CD4-positive, alpha-beta T cell treated with Interferon gamma for 1 hour (primary cell): ENCODE data around the gene GPR183.

Experiments used
- DNase-seq: peaks from one replicate; pipeline ENCODE4 v3.0.0-alpha.2; 2020

The GPR183 gene

GRCh38 chr13:99339230-99339721 lies 32.1 kb upstream of the GPR183 start:
- DNase-seq = no peak

DNA sequence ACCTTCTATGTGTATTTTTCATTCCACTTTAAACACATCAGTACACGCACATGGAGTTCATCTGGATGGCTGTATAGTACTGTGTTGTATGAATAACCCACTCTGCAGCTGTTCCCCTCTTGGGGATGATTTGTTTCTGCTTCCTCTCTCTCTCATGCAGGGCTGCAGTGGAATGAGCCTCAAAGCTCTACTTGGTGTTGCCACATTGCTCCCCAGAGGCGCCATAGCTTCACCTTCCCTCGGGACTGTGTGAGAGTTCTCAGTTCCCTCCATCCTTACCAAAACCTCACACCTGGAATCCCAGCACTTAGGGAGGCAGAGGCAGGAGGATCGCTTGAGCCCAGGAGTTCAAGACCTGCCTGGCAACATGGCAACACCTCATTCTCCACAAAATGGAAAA lies 28.4 kb upstream of the GPR183 start:
- no peak for DNase-seq

GRCh38 chr13:99335087-99335486 lies 27.9 kb upstream of the GPR183 start:
- no peak for DNase-seq

DNA sequence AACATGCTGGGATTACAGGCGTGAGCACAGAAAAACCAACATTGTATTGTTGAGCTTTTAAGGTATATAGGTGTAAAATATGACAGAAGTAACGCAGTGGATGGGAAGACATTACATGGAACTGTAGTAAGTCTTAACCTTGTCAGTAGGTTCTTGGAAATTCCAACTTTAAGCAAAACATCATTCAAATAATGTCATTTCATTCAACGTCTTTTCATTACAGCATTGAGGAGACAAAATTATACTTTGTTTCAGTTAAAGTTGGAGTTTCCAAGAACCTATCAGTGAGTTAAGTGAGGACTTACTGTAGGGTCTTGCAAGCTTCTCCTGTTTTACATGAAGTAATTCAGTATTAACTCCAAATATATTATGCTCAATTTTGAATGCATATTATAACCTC lies 27.0 kb upstream of the GPR183 start:
- DNase-seq = no peak

DNA sequence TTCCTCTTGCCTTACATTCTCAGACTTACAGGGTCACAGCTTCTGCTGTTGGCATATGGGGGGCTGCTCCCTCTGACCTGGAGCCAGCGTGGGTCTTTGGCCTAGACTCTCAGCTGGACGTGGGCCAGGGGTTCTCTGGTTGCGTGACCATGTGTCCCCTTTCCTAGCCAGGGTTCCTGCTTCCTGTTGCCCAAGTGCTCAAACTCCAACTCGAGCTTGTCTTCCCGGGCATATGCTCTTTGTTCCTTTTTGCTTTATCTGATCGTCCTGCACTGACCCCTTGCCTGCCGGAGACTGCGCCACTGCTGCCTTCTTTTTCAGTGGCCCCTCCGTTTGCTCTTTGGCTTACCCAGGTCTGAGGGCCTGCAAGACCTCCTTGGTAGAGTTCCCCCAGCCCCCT lies 25.3 kb upstream of the GPR183 start:
- no peak for DNase-seq

DNA sequence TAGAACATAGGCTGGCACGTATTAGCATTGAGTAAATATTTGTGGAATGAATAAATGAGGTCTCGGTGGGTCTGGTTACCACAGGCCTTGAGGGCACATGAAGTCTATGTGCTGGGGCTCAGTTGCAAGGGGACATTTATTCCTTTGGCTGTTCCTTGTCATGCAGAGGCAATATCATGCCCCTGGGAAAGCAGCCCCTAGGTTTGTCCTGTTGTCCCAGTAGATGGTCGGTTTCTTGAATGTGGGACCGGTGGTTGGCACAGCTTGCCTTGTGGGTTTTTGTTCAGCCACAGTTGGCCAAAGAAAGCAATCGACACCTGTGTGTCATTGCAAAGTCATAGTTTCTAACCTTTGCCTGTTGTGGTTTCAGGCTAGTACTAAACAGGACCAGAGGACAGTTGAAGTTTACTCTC lies 24.7 kb upstream of the GPR183 start:
- DNase-seq = no peak

GRCh38 chr13:99330942-99331341 lies 23.7 kb upstream of the GPR183 start:
- no peak for DNase-seq

DNA sequence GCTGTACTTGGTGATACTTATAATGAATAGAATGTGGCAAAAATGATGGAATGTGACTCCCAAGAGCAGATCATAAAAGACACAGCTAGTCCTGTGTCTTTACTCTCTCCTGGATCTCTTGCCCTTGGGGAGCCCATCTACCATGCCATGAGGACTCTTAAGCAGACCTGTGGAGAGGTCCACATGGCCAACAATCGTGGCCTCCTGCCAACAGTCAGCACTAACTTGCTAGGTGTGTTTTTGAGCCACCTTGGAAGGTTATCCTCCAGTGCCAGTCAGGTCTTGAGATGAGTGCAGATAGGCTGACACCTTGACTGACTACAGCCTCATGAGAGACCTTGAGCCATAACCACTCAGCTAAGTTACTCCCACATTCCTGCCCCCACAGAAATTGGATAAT lies 22.3 kb upstream of the GPR183 start:
- DNase-seq = no peak

DNA sequence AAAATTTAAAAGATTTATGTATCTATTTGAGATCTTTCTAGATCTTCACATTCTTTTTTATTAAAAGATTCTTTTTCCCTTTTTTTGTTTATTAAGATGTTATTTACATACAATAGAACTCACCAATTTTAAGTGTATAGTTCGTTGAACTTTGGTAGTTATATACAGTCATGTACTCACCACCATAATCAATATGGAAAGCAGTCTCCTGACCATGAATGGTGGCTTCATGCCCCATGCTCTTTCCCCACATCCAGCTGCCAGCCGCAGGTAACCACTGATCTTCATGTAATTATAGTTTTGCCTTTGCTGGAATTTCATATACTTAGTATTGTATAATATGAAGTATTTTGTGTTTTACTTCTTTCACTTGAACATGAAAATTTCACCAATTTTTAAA lies 20.6 kb upstream of the GPR183 start:
- no peak for DNase-seq

DNA sequence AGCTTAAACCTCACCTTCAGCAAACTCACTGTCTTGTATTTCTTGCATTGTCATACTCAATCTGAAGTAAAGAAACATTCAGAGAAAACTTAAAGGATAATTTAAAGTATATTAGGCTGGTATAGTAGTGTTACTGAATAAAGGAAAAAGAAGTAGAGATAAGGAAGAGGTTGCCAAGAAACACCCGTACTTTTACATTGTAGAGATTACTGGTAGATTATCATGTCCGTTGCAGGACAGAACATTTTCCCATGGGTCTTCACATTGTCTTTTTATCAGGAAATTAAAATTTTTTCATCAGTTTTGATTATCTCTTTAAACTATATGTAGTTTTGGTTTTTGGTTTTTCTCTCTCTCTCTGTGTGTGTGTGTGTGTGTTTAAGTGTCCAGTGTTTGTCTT lies 19.9 kb upstream of the GPR183 start:
- DNase-seq = no peak

GRCh38 chr13:99326012-99326411 lies 18.8 kb upstream of the GPR183 start:
- DNase-seq = no peak

DNA sequence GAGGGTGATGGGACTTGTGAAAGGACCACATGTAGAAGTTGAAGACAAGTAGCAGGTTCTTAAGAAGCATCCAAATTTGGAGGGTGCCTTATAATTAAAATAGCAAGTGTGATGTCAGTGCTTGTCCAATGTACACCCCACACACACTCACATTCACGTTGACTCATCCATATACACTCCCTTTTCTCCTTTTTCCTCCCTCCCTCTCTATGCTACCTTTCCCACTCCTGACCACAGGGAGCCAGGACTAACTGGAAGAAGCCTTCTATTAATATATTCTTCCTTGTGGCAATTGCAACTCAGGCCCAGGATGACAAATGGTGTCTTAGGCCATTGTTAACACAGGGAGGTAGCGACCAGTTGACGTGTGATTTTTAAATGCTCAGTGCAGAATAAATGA lies 16.3 kb upstream of the GPR183 start:
- no peak for DNase-seq

DNA sequence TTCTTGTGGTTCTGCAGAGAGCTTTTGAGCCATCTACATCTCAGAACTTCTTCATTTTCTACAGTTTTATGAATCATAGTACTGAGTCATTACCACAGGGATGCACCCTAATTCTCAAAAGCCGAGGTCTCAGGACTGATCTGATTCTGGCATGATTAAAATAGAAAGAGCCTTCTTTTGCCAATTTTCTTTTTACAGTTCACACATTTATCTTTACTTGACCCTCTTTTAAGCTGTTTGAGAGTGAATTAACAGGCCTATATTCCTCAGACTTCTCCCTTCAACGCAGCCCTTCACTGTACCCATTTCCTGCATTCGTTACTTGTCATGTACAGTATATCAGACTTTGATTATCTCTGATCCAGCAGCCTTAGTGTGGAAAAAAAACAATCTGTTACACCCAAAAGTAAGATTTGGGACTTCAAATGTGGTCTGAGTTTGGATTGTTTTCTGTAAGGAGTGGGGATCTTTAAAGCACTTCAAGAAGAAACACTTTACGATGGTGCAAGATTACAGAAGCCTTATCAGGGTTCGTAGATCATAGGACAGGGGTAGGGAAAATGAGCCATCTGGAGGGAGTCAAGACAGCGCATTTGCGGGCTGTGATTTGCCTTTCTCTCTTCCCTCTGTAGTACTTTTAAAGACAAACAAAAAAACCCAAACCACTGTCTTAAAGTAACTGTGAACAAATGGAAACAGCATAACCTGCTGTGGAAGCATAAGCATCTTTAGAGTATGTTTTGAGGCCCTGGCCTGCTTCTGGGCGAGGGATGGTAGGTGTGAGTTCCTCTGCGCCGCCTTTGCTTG lies 15.3 kb upstream of the GPR183 start:
- no peak for DNase-seq

DNA sequence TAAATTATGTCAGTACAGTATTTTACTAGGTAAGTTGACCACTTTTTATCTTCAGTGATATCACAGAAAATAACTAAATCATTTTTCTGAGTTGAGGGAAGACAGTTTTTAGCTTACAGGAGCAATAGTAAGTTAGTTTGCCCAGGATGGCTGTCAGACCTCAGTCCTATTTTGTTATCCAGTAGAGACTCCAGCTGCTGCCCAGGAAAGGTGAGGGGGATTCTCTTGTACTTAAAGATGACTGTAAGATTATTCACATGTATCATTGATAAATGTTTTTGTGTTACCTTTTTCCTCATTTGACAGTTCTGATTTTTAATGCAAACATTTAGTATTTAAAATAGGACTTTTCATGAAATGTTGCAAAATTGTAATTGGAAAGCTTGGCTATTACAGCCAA lies 14.5 kb upstream of the GPR183 start:
- DNase-seq = no peak

DNA sequence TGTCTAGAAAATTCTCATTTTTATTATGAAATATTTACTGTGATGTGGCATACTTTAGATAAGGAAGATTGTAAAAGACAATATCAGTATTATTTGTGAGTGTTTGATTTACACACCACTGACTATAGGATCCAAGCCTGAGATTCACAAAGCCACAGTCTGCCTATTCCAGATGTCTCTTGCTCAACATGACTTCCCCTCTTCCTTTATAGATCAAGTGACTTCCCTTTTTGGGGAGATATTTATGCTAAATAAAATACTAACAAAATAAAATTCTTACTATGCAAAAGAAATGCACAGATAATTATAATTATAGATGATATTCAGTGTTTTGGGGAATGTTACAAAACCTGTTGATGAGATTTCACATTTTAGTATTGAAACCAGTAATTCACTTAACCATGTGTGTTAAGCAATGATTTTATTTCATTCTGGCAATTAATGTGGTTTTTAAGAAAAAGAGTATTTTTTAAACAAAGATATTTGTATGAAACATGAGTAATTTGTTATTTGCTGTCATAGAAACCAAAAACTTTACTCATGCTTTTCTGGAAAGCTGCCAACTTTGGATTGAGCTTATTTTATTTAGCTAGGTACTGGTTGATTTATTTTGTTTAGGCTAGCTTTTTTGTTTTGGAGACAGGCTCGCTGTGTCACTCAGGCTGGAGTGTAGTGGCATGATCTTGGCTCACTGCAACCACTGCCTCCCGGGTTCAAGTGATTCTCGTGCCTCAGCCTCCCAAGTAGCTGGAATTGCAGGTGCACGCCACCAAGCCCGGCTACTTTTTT lies 13.7 kb upstream of the GPR183 start:
- peak; percentile 62 for DNase-seq

DNA sequence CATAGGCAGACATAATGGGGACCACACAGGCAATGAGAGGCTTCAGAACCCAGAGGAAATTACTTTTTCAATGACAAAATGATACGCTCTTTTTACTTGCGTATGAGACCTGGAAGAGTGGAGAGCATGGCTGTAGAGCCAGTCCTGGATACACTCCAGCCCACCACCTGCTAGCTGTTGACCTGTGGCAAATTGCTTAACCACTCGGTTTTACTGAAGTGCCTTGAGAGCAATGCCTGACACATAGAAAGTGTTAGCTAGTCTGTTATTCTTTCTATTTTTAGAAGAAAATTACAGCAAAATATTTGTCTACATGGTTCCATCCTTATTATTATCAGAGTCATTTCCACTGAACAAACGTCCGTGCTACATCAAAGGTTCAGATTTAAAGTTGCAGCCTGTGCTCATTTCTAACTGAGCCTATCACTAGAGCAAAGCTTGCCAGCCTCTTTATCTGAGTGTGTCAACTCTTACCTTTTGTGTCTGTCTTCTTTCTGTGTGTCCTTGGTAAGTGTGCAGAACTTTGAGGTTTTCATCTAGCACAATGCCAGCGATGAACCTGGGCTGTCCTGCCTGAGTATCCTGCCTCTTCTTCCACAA lies 9.6 kb upstream of the GPR183 start:
- no peak for DNase-seq

DNA sequence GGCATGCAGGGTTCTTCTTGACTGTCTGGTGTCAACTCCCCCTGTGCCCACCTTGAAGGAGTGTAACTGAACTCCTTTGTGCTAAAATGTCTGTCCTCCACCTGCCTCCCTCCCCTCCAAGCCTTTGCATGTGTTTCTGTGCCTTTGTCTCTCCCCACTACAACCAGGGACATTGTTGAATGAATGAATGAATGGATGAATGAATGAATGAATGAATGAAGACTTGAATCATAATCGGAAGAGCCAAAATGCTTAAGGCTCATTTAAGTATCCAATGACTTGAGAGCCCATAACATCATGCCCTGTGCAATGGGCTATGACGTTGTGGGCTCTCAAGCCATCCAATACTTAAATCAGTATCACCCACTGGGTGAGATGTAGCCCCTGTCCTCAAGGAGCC lies 9.0 kb upstream of the GPR183 start:
- DNase-seq = no peak

- DNase-seq = no peak
These were observed 8.0 kb upstream of the GPR183 start for GRCh38 chr13:99315186-99315585.

DNA sequence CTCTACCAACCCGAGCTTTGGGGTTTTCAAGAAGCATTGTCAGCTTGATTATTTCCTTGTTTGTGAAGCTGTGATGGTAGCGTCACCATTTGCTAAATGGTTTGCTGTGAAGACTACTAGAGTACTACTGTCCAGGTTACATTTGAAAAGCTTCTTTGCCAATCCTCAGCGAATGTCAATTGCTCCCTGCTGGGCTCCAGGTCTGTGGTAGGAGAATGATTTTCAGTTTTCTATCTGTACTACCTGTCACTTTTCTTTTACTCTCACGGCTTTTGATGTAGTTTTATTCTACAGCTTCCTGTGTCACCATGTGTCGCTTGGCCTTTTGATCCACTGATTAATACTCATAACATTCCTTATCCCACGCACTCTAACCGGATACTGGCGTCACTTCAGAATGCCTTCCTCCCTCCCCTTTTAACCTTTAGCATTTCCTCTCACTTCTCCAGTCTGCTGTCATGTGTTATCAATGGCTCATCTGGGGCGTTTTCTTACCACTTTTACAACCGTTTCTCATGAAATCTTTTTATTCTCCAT lies 7.5 kb upstream of the GPR183 start:
- DNase-seq = peak; percentile 56

DNA sequence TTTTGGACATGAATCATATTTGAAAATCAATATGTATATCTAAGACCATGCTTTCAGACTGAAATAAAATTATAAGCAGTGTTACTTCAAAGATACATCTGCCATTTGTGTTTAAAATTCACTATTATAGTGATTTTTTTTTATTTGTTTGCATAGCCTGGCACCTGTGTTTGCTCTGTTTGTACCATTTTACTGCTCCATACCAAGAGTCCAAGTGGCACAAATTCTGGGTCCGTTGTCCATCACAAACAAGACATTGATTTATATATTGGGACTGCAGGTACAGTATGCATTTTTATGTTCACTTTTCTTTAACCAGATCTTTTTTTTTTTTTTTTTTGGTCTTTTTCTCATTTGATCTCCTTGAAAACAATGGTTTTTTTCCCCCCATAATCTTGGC lies 6.7 kb upstream of the GPR183 start:
- no peak for DNase-seq

GRCh38 chr13:99313501-99313900 lies 6.3 kb upstream of the GPR183 start:
- no peak for DNase-seq

- peak; percentile 81 for DNase-seq
These were observed 5.3 kb upstream of the GPR183 start for GRCh38 chr13:99312493-99312883.

GRCh38 chr13:99311748-99312492 lies 4.7 kb upstream of the GPR183 start:
- DNase-seq = no peak
